SK-N-MC (cell line): ENCODE measurements around the gene APRT.

Experiments
- EZH2 ChIP-seq: fragments of 200-600 bp; sonication (generic); IDR thresholded peaks from one replicate; pipeline ENCODE4 v1.6.1; 2017; ENCODE audit warnings: antibody characterized with exemption
- POLR2AphosphoS5 ChIP-seq: IDR thresholded peaks from 2 replicates; pipeline ENCODE4 v1.6.1; 2012; ENCODE audit warnings: mild to moderate bottlenecking, low read depth, low read length, borderline replicate concordance

- no peak for TF ChIP-seq POLR2AphosphoS5
- TF ChIP-seq EZH2 = no peak
Observed at GRCh38 chr16:88850531-88851199, 38.9 kb upstream of the APRT start.
